ENCODE data around the gene NECTIN1.

Gene NECTIN1

DNA sequence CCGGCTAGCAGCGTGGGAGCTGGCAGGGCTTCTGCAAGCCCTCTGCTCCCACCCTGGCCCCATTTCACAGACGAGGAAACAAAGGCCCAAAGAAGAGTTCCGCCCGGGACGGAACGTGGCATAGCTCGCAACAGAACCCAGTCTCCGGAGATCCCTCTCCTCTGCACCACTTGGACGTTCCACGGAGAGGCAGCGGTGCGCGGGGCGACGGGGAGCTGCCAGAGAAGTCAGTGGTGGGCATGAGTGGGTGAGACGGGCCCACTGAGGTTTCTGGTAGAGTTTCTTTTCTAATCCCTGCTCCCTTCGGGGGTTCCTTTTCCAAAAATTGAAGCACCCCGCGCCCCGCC, 554 bp upstream of the NECTIN1 start:
- H3K36me3 Mint-ChIP-seq (ENCODE audit: low read depth) = peaks cover 2% of the 10 kb centered on the region
- peaks cover 77% of the 10 kb centered on the region for H3K27me3 Mint-ChIP-seq (ENCODE audit: low read depth)
- H3K9me3 Mint-ChIP-seq = no peaks in the 10 kb centered on the region
- H3K4me1 Mint-ChIP-seq (ENCODE audit: low read depth) = peaks cover 4% of the 10 kb centered on the region
- H3K27ac Mint-ChIP-seq = no peak overlapping the region
- H3K4me3 Mint-ChIP-seq = peak overlapping the region; percentile 63

DNA sequence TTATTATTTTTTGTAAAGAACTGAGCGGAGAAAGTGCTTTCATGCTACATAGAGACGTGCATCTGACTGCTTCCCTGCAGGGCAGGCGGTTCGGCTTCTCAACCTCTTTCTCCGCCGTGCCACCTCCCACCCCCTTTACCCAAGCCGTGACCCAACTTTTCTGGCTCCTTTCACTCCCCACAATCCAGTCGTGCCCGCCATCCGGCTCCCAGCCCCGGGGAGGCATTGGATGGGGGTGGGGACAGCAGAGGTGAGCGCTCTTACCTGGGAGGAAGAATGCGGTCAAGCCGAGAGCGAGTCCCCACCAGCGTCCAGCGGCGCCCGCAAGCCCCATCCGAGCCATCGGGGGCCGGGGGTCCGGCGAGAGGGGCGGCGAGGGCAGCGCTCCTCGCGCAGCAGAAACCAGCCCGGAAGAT, 781 bp downstream of the NECTIN1 start:
- peaks cover 4% of the 10 kb centered on the region for H3K4me1 Mint-ChIP-seq (ENCODE audit: low read depth)
- peak overlapping the region; percentile 88 for H3K4me3 Mint-ChIP-seq
- H3K9me3 Mint-ChIP-seq = no peaks in the 10 kb centered on the region
- peaks cover 76% of the 10 kb centered on the region for H3K27me3 Mint-ChIP-seq (ENCODE audit: low read depth)
- H3K27ac Mint-ChIP-seq = peak overlapping the region; percentile 70
- H3K36me3 Mint-ChIP-seq (ENCODE audit: low read depth) = peaks cover 2% of the 10 kb centered on the region

DNA sequence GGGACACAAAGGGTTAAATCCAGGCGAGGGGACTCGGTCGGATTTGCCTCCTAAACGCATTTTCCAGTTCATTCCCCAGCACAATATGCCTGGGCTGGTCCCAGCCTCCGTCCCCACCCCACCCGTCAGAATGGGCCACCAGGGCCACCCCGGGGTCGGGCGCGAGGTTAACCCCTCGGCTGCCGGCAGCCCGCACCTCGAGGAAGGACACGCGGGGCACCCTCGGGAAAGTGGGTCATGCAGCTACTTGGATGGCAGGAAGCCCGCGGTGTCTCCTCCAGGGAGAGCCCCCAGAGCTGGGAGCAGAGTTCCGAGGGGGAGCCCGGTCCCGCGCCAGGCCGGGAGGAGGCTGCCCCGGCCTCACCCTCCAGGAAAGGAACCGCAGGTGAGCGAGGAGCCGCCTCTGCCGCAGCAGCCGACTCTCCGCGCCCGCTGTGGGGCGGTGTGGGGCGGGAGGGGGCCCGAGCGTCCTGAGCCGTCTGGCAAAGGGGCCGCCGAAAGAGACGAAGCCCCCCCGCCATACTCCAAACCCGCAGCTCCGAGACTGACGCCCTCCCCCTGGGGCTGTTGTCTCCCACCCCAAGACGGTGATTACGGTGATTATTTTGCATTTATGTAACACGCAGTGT, 1.4 kb downstream of the NECTIN1 start:
- Mint-ChIP-seq H3K9me3 (no peaks in the 10 kb centered on the region), H3K27ac (no peak overlapping the region), H3K27me3 (ENCODE audit: low read depth) (peaks cover 71% of the 10 kb centered on the region), H3K4me3 (peak overlapping the region; percentile 88), H3K4me1 (ENCODE audit: low read depth) (peaks cover 4% of the 10 kb centered on the region), H3K36me3 (ENCODE audit: low read depth) (peaks cover 2% of the 10 kb centered on the region)

DNA sequence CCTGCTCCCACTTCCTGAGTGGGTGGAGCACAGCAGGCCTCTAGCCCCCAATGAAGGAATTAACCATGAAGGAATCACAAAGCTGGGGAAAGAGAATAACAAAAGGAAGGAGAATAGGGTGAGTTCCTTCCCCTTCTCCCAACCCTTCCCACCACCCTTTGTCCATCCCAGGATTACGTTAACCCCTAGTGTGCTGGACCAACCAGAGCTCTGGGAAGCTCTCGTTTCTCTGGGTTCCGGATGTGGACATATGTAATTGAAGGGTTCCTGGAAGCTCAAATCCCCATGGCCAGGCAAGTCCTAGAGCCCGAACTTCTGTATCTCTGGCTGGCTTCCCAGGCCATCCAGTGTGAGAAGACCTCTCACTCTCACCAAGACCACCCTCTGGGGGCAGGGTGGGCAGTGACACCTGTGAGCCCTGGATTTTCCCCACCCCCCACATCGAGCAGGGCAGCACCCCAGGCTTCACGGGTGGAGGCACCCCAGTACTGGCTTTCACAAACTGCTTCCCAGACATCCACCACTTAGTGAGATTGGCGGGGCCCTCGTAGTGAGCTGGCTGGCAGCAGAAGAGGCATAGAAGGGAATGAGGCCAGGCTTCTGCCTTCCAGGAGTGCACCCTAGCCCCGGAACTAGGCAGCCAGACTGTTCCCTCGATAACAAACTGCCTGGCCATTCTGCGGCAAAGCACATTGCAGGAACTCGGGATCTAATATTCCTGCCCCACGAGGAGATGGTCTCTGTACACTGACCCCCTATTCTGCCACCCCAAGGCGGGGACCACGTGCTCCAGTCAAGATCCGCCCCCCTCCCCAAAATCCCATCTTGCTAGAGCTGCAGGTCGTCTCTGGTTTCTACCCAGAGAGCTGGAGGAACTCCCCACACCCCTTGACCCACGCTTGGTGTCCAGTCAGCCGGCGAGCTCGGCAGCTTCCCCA, 2.1 kb downstream of the NECTIN1 start:
- H3K9me3 Mint-ChIP-seq = no peaks in the 10 kb centered on the region
- peaks cover 2% of the 10 kb centered on the region for H3K36me3 Mint-ChIP-seq (ENCODE audit: low read depth)
- peaks cover 4% of the 10 kb centered on the region for H3K4me1 Mint-ChIP-seq (ENCODE audit: low read depth)
- no peak overlapping the region for H3K27ac Mint-ChIP-seq
- H3K27me3 Mint-ChIP-seq (ENCODE audit: low read depth) = peaks cover 69% of the 10 kb centered on the region
- no peak overlapping the region for H3K4me3 Mint-ChIP-seq

DNA sequence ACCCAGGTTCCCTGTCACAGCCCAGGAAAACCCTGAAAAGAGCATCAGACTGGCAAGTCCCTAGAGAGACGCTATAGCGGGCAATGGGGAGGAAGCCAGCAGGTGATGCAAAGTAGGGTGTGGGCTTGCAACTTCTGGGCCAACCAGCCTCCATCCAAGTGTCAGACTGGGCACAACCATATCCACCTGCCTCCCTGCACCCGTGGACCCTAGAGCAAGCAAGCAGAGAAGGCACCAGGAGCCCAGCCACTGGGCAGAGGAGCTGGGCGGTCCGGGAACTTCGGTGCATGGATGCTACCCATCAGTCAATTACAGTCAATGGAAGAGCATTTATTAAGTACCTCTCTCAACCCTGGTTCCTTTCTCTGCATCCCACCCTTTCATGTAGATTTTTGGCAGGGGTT, 2.8 kb downstream of the NECTIN1 start:
- H3K27me3 Mint-ChIP-seq (ENCODE audit: low read depth) = peaks cover 63% of the 10 kb centered on the region
- H3K36me3 Mint-ChIP-seq (ENCODE audit: low read depth) = peaks cover 2% of the 10 kb centered on the region

DNA sequence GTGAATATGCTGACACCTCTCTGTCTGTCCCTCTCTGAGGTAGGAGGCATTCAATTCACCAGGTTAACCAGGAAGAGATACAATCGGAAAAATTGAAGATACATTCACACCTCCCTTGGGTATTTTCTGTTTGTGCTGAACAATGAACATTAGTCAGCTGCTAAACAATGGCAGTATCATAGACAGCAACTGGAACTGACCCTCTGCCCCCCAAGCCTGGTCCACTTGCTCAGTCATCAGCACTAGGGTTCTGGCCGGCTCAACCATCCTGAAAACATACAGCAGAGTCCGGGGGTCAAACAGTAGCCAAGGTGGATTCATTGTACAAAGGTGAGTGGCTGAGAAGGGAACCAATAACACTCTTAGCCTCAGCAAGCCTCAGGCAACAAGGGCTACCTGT, 4.0 kb downstream of the NECTIN1 start:
- Mint-ChIP-seq H3K27ac (no peak overlapping the region), H3K4me1 (ENCODE audit: low read depth) (peaks cover 4% of the 10 kb centered on the region), H3K36me3 (ENCODE audit: low read depth) (peaks cover 2% of the 10 kb centered on the region), H3K4me3 (no peak overlapping the region), H3K9me3 (no peaks in the 10 kb centered on the region), H3K27me3 (ENCODE audit: low read depth) (peaks cover 53% of the 10 kb centered on the region)

More for the DNA sequence above, 2.8 kb downstream of the NECTIN1 start:
- no peak overlapping the region for H3K4me3 Mint-ChIP-seq
- H3K27ac Mint-ChIP-seq = no peak overlapping the region
- peaks cover 4% of the 10 kb centered on the region for H3K4me1 Mint-ChIP-seq (ENCODE audit: low read depth)
- H3K9me3 Mint-ChIP-seq = no peaks in the 10 kb centered on the region

DNA sequence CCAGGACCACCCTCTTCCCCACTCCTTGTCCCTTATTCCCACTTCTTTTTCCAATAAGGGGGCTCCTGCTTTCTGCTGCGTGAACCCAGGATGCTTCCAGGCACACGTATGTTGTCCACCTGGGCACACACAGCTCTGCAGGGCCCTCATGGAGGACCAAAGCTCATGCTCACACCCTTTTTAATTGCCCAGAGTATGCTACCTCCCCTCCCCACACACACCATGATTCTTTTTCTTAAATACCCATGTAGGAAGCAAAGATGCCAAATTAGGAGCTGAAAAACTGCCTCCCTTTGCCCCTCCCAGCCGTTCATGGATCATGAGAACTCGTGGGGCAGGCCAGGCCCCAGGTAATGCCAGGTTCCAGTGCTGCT, 5.1 kb downstream of the NECTIN1 start:
- Mint-ChIP-seq H3K4me3 (no peak overlapping the region), H3K27ac (no peak overlapping the region), H3K4me1 (ENCODE audit: low read depth) (peaks cover 2% of the 10 kb centered on the region), H3K9me3 (no peaks in the 10 kb centered on the region), H3K27me3 (ENCODE audit: low read depth) (peaks cover 48% of the 10 kb centered on the region), H3K36me3 (ENCODE audit: low read depth) (peaks cover 2% of the 10 kb centered on the region)

DNA sequence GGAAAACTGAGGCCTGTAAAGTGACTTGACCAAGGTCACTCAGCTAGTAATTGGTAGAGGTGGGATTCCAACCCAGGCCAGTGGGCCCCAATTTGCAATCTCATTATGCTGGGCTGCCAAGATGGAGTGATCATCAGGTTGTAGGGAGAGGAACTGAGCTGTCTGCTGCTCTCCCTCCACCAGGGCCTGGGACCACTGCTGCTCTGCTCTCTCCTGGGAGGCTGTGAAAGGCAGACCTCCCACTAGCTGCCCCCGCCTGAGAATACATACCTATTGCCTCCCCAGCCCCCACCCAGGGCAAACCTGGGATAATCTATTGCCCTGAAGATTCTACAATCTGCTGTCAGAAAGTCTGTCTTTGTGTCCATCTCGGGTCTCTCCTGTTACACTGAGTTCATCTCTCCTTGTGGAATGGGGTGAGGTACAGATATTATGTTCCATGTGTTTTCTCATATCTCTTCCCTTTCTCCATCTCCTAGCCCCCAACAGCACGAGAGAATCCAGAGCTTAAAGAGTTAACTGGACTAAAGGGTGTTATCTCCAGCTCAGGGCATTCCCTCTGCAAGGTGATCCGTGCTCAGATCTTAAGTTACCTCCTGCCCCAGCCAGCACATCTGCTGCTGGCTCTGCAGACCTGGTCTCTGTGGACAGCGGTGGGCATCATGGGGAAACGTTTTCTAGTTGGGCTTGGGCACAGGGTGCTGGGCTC, 5.6 kb downstream of the NECTIN1 start:
- H3K4me1 Mint-ChIP-seq (ENCODE audit: low read depth) = peaks cover 2% of the 10 kb centered on the region

DNA sequence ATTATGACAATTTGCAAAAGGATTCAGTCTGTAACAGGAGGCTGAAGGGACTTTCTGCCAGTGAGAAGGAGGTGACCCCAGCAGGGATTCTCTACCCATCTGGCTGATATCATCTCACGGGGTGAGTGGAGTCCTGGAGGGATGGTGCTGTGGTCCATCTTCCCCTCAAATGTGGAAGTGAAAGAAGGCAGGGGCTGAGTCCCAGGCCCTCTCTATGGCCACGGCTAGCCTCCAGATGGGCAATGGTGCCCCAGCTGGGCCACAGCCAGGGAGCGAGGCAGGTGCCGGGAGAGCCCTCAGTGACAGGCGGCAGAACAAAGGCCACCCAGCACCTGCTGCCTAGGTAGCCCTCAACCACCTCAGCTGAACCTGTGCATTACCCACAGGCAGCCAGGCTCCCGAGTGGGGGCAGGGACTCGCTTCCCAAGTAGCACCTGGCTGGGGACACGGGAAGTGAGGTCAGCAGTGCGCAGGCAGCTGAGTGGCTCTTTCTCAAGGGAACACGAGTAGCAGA, 6.7 kb downstream of the NECTIN1 start:
- no peak overlapping the region for H3K4me3 Mint-ChIP-seq
- H3K4me1 Mint-ChIP-seq (ENCODE audit: low read depth) = no peaks in the 10 kb centered on the region
- H3K27ac Mint-ChIP-seq = no peak overlapping the region
- H3K36me3 Mint-ChIP-seq (ENCODE audit: low read depth) = no peaks in the 10 kb centered on the region
- H3K27me3 Mint-ChIP-seq (ENCODE audit: low read depth) = peaks cover 41% of the 10 kb centered on the region
- H3K9me3 Mint-ChIP-seq = no peaks in the 10 kb centered on the region

More for the DNA sequence above, 5.6 kb downstream of the NECTIN1 start:
- Mint-ChIP-seq H3K4me3 (no peak overlapping the region), H3K27ac (no peak overlapping the region), H3K36me3 (ENCODE audit: low read depth) (peaks cover 2% of the 10 kb centered on the region), H3K9me3 (no peaks in the 10 kb centered on the region), H3K27me3 (ENCODE audit: low read depth) (peaks cover 48% of the 10 kb centered on the region)

DNA sequence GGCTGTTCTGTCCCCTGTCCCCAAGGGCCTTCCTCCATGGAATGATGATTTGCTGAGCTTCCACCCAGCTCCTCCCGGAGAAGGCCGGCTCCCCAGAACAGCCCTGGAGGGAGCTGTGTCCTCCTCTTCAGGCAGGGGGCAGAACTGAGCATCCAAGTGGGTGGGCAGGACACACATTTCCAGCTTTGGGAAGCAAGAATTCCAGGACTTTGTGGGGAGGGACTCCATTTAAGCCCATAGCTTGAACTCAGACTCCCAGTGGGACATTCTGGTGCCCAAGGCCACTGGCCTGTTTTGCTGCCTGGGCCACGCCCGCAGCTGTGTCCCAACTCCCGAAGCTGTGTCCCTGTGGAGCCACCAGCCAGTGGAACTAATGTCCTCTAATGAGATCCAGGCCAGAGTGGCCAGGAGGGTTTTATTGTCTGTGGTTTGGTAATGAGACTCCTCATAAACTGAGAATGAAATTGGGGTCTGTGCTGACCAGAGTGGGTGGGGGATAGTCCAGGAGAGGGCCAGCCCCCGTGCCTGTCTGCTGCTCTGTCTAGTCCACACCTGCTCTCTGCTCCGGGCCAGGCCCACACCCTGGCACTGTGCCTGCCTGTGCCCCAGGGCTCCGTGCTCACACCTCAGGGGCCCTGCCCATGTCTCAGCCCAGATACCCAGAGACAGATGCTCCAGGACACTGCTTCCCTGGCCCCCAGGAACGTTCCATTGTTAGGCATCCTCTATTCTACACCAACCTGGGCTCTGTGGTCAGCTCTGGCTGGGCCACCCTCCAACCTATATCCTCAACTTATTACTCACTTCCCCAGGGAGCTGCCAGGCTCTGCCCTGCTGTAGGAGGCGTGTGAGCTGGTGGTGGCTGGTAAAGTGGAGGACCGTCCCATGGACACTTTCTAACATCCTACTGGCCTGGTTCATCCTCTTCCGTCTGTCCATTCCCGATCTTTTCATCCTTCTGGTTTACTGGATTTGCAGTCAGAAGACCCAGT, 7.6 kb downstream of the NECTIN1 start:
- no peak overlapping the region for H3K4me3 Mint-ChIP-seq
- H3K27me3 Mint-ChIP-seq (ENCODE audit: low read depth) = peaks cover 33% of the 10 kb centered on the region
- no peaks in the 10 kb centered on the region for H3K9me3 Mint-ChIP-seq
- H3K27ac Mint-ChIP-seq = no peak overlapping the region
- no peaks in the 10 kb centered on the region for H3K36me3 Mint-ChIP-seq (ENCODE audit: low read depth)
- H3K4me1 Mint-ChIP-seq (ENCODE audit: low read depth) = no peaks in the 10 kb centered on the region

DNA sequence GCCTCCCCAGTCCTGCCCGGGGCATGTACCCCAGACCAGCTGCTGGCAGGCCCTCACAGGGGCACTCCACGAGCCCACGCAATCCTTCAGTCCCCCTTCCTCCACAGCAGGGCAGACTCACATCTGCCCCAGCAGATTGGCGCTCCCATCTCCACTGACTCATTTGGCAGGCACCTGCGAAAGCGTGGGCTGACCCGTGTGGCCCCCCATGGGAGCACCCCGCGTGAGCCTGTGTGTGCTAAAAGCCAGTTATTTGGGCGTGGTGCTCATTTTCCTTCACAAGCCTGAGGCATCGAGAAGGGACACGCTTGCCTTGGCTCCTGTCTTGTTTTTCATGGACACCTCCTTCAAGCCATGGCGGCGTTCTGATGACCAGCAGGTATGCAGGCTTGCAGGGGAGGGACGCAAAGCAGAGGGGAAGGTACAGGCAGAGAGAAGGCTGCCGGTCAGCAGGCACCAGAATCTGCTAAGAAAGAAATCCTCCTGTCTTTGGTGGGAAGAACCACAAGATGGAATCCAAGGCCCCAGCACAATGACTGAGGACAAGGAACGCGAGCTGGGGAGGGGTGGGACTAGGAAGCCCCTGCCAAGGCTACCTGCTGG, 8.6 kb downstream of the NECTIN1 start:
- Mint-ChIP-seq H3K4me3 (no peak overlapping the region), H3K9me3 (no peaks in the 10 kb centered on the region), H3K36me3 (ENCODE audit: low read depth) (no peaks in the 10 kb centered on the region), H3K27ac (no peak overlapping the region), H3K27me3 (ENCODE audit: low read depth) (peaks cover 24% of the 10 kb centered on the region), H3K4me1 (ENCODE audit: low read depth) (no peaks in the 10 kb centered on the region)

DNA sequence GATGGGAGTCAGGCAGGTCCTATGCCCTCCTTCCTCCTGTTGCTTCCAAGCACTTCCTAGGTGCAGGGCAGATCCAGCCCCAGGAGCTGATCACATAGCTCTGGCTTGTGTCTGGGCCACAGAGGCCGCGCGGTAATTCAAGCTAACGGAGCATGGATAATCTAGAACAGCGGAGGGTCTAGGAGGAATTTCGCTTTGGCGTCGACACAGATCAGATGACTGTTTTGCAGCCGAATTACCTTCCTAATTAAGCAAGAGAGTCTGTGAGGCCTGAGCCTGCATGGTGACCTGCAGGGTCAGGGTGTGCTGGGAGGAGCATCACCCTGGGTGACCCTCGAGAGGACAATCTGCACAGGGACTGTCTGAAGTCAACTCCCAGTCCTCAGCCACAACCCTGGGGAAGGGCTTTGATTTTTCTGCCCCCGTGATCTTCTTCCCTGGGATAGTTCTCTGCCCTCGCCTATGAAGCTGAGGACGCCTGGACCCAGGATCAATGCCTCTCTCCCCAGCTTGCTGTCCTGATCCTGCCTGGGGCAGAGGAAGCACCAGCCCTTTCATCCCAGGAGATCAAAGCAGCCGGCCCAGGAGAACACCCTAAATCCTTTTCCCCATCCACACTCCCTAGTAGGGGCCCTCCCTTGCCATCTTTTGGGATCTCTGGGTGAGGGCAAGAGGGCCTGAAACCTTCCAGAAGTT, 11.0 kb downstream of the NECTIN1 start:
- no peak overlapping the region for H3K27ac Mint-ChIP-seq
- H3K9me3 Mint-ChIP-seq = no peaks in the 10 kb centered on the region
- no peaks in the 10 kb centered on the region for H3K36me3 Mint-ChIP-seq (ENCODE audit: low read depth)
- H3K27me3 Mint-ChIP-seq (ENCODE audit: low read depth) = peaks cover 2% of the 10 kb centered on the region
- H3K4me1 Mint-ChIP-seq (ENCODE audit: low read depth) = no peaks in the 10 kb centered on the region
- no peak overlapping the region for H3K4me3 Mint-ChIP-seq
